Measurements from ENCODE around the gene SEL1L3. TPM values are rescaled to one million over a fixed set of nuclear protein-coding genes. Genes with fewer than 3 reads are reported as not detected.

The SEL1L3 gene
- total RNA-seq, 1 experiment from 2014 or later: 48.3 TPM

DNA sequence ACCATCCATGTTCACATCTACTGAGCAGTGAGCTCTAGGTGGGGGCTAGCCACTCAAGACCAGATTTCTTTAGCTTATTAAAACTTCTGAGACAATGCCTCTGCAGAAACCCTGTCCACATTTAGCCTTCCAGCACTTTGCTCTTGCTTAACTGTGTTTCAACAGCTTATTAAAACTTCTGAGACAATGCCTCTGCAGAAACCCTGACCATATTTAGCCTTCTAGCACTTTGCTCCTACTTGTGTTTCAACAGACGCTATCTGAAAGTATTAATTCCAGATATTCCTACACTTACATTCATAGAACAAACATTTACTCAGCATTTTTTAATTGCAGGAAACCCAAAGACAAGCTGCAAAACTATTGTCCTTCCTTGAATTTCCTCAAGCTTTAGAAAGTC lies 91.9 kb downstream of the SEL1L3 start:
- no peak for TF ChIP-seq CTCF (conservative IDR thresholded peaks at IDR 0.05)
- Histone ChIP-seq H4K20me1 (ENCODE audit: control insufficient read depth, insufficient read depth, insufficient read length) (no peaks in the 10 kb centered on the region), H3K4me1 (ENCODE audit: insufficient read depth, low read length) (no peaks in the 10 kb centered on the region), H3K79me1 (ENCODE audit: insufficient read depth, low read depth, low read length, poor library complexity, severe bottlenecking) (no peaks in the 10 kb centered on the region), H2BK20ac (ENCODE audit: low read depth, low read length, poor library complexity, severe bottlenecking) (no peak overlapping the region), H3K4me2 (ENCODE audit: insufficient read depth, insufficient read length, low read length) (no peak overlapping the region), H3K27me3 (ENCODE audit: insufficient read depth, low read length) (no peaks in the 10 kb centered on the region), H4K91ac (ENCODE audit: insufficient read length, low read depth, low read length) (no peak overlapping the region), H3K18ac (ENCODE audit: insufficient read length, low read depth, low read length) (no peak overlapping the region), H3K9me3 (ENCODE audit: control insufficient read depth, low read depth, low read length) (no peaks in the 10 kb centered on the region), H3K56ac (ENCODE audit: insufficient read length, low read depth, low read length) (no peak overlapping the region), H3K4ac (ENCODE audit: low read depth, low read length) (no peak overlapping the region), H3T11ph (ENCODE audit: low read length) (no peak overlapping the region), H4K5ac (ENCODE audit: insufficient read length, low read depth, low read length) (no peak overlapping the region), H2BK120ac (ENCODE audit: low read depth, low read length, poor library complexity, severe bottlenecking) (no peak overlapping the region), H2AFZ (ENCODE audit: low read length) (no peak overlapping the region), H2BK5ac (ENCODE audit: insufficient read length, low read length) (no peak overlapping the region), H3K9ac (ENCODE audit: extremely low read depth, insufficient read length, low read length) (no peak overlapping the region), H3K23me2 (ENCODE audit: insufficient read length, low read depth, low read length, poor library complexity, severe bottlenecking) (no peaks in the 10 kb centered on the region), H3K27ac (ENCODE audit: insufficient read length, low read depth, low read length) (no peak overlapping the region), H4K8ac (replicated peaks; ENCODE audit: insufficient read length, low read depth, low read length) (no peak overlapping the region), H3K23ac (ENCODE audit: insufficient read length, low read depth, low read length) (no peak overlapping the region), H3K14ac (ENCODE audit: insufficient read depth, low read length) (no peak overlapping the region), H2BK15ac (ENCODE audit: low read depth, low read length) (no peak overlapping the region), H2AK5ac (ENCODE audit: insufficient read length, low read length) (no peak overlapping the region), H3K79me2 (ENCODE audit: insufficient read depth, low read length) (no peaks in the 10 kb centered on the region), H2BK12ac (ENCODE audit: insufficient read length, low read depth, low read length) (no peak overlapping the region)
- DNase-seq: no peak
- no peak overlapping the region for H3K4me3 Mint-ChIP-seq
- H3K4me1 Mint-ChIP-seq: peaks cover 12% of the 10 kb centered on the region in 2 experiments
- no CpG with 5 or more reads among the region's 1 CpG for WGBS (ENCODE audit: extremely low coverage, insufficient read length, low lambda C conversion rate)
- no peaks in the 10 kb centered on the region for H3K27me3 Mint-ChIP-seq (ENCODE audit: low read depth)
- no peak overlapping the region for H3K27ac Mint-ChIP-seq
- peaks cover 7 to 38% (median 30%) of the 10 kb centered on the region in 3 experiments; a peak in 6 of 7 replicates for H3K36me3 Mint-ChIP-seq (ENCODE audit: insufficient read depth in 1 of 3, low read depth in 3 of 3)
- H3K9me3 Mint-ChIP-seq: no peaks in the 10 kb centered on the region

All from H9 (cell line).